GM19467 (cell line): ENCODE measurements around the gene DEDD2.

Experiments used
- ATAC-seq: cut with Tn5 transposase; IDR thresholded peaks from one replicate; pipeline ENCODE4 v1.9.1; 2021; ENCODE audit warnings: mild to moderate bottlenecking, moderate library complexity; ENCODE audit not compliant: unreplicated experiment

The DEDD2 gene

DNA sequence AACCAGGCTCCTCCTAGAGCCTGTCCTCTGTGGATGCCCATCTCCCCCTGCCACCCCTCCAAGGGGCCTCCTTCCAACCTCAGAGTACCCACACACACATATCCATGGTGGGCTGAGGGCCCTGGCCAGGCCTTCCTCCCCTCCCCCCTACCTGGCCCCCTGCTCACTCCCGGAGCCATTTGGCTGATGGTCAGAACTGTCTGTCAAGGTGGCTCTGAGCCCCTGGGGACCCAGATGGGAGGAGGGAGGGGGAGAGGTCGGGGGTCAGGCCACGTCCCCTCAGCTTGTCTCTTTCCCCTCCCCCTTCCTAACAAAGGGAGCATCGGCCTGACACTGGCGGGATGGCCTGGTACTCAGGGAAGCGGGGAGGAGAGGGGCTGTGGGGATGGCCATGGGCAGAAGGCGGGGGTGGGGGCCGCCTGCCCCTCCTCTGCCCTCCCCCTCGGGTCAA is 66.5 kb downstream of the DEDD2 start:
- ATAC-seq: no peak

DNA sequence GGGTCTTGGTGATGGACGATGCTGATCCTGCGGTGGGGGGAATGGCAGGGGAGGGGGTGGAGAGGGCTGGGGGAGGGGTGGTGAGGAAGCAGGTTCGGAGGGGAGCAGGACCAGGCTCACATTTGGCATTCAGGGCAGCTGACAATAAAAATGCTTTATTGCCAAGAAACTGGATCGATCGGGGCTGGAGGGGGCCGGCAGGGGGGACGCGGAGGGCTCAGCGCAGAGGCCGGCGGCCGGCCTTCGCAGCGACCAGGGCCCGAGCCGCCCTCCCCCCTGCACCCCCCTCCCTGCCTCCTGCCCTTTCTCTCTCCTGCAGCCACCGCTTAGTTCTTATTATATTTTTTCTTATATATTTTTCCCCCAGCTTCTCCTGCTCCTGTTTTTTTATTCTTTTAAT is 67.1 kb downstream of the DEDD2 start:
- ATAC-seq: no peak

DNA sequence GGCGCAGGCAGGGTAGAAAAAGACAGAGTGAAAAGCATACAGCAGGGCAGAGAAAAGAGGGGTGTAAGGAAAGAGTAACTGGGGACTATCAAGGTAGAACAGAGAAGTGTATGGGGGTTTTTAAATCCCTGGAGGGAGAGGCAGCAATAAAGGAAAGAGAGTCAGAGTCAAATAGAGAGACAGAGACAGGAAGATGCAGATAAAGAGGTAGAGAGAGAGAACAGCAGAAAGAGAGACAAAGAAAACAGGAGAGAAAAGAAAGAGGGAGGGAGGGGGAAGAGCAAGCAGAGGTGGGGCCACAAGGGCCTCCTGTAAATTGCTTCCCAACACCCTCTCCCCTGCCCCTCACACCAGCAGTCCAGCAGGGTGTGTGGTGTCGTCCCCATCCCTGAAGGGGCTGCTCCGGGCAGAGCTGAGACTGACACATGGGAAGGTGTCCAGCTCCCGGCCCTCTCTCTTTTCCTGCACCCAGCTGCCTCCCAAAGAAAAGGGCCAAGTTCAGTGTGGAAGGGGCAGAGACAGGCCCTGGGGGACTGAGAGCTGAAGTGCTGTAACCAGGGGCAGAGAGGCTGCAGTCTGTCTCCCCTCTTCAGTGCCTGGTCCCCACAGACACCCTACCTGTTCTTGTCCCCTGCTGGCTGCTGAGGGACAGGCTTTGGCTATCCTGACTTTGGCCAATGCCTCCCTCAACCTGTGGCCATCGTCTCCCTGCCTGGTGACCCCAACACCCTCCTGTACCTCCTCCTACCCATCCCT is 67.9 kb downstream of the DEDD2 start:
- ATAC-seq: no peak
